Endothelial cell of umbilical vein (primary cell): Measurements from ENCODE around the gene PPA2. TPM values are rescaled to one million over a fixed set of nuclear protein-coding genes. Genes with fewer than 3 reads are reported as not detected.

Experiments used
- BruUV-seq: library from RNA; stranded (reverse); fragments of 400-500 nt; replicated peaks from 2 replicates; lab custom pipeline; 2021; lab: Mats Ljungman, UMichigan
- CTCF ChIA-PET: fragments of 300-600, 350-600 bp; sonication (Branson Sonifier 250); formaldehyde crosslinking; loops from one replicate; lab custom pipeline; 2021; ENCODE audit warnings: antibody characterized with exemption, inconsistent platforms; lab: Charles Lee
- POLR2A ChIA-PET: fragments of 300-600, 350-600 bp; sonication (Branson Sonifier 250); formaldehyde crosslinking; loops from one replicate; lab custom pipeline; 2021; ENCODE audit warnings: antibody characterized with exemption, inconsistent platforms; lab: Charles Lee
- DNase-seq: peaks from one replicate; pipeline ENCODE4 v3.0.0-alpha.2; 2011; ENCODE audit warnings: low read depth, low spot score
- FAIRE-seq: peaks from 2 replicates; lab custom pipeline; 2011; peaks lifted over from hg19 to GRCh38; lab: Jason Lieb, UNC
- H2AFZ ChIP-seq: 2 replicates; pipeline ENCODE4 v1.6.0; 2012; ENCODE audit warnings: low read depth, low read length, control low read depth, inconsistent platforms
- H3K27ac ChIP-seq: 2 replicates; pipeline ENCODE4 v1.5.1; 2011; ENCODE audit warnings: low read depth, mild to moderate bottlenecking, control low read depth, low read length, moderate library complexity; ENCODE audit not compliant: insufficient read depth
- H3K27me3 ChIP-seq, 2 experiments: 2 replicates each; pipeline versions ENCODE4 v1.6.0 to v1.6.1; 2011; ENCODE audit warnings: low read length in 2 of 2, mixed read lengths in 1 of 2; ENCODE audit not compliant: control insufficient read depth in 2 of 2, insufficient read depth in 2 of 2
- H3K36me3 ChIP-seq, 2 experiments: 2 replicates in 1 of 2; 3 replicates in 1 of 2; pipeline ENCODE4 v1.5.1; 2011; ENCODE audit warnings: low read length in 2 of 2, mild to moderate bottlenecking in 1 of 2, moderate library complexity in 1 of 2; ENCODE audit not compliant: control insufficient read depth in 2 of 2, insufficient read depth in 2 of 2; ENCODE audit errors: extremely low read depth in 1 of 2
- H3K4me1 ChIP-seq: 3 replicates; pipeline ENCODE4 v1.5.1; 2011; ENCODE audit warnings: mild to moderate bottlenecking, low read length; ENCODE audit not compliant: control insufficient read depth, insufficient read depth; ENCODE audit errors: extremely low read depth
- H3K4me2 ChIP-seq: 2 replicates; pipeline ENCODE4 v1.6.1; 2011; ENCODE audit warnings: low read length, control low read depth, mixed read lengths; ENCODE audit not compliant: insufficient read depth
- H3K4me3 ChIP-seq, 3 experiments: fragments of 200-600 bp in 1 of 3; sonication (generic), shearing (Covaris generic) in 1 of 3; replicated peaks in 1 of 3; 2 replicates each; pipeline ENCODE4 v1.5.1; 2011 to 2016; ENCODE audit warnings: control low read depth in 3 of 3, low read length in 3 of 3, mild to moderate bottlenecking in 2 of 3, inconsistent platforms in 1 of 3, low read depth in 1 of 3, moderate library complexity in 1 of 3; ENCODE audit not compliant: insufficient read depth in 1 of 3
- H3K79me2 ChIP-seq: 2 replicates; pipeline ENCODE4 v1.6.0; 2012; ENCODE audit warnings: low read length, inconsistent platforms; ENCODE audit not compliant: control insufficient read depth, insufficient read depth
- H3K9ac ChIP-seq: replicated peaks from 2 replicates; pipeline ENCODE3; 2011; ENCODE audit warnings: low read length, control low read depth; ENCODE audit not compliant: insufficient read depth; ENCODE audit errors: extremely low read depth
- H3K9me1 ChIP-seq: replicated peaks from 3 replicates; pipeline ENCODE4 v1.6.0; 2011; ENCODE audit warnings: mild to moderate bottlenecking, low read length; ENCODE audit not compliant: control insufficient read depth, insufficient read depth; ENCODE audit errors: extremely low read depth
- H3K9me3 ChIP-seq: replicated peaks from 2 replicates; pipeline ENCODE4 v1.5.1; 2012; ENCODE audit warnings: low read length, inconsistent platforms; ENCODE audit not compliant: control insufficient read depth, insufficient read depth
- H4K20me1 ChIP-seq: replicated peaks from 2 replicates; pipeline ENCODE3; 2011; ENCODE audit warnings: mild to moderate bottlenecking, low read length; ENCODE audit not compliant: control insufficient read depth, insufficient read depth; ENCODE audit errors: extremely low read depth
- GATA2 ChIP-seq: IDR thresholded peaks from 2 replicates; pipeline ENCODE4 v1.7.0; 2011; ENCODE audit warnings: low read depth, mild to moderate bottlenecking, moderate library complexity, mixed read lengths, low read length; ENCODE audit not compliant: insufficient read length, insufficient read depth
- MAX ChIP-seq: IDR thresholded peaks from 2 replicates; pipeline ENCODE4 v1.6.1; 2011; ENCODE audit not compliant: insufficient read depth, insufficient read length
- MYC ChIP-seq: IDR thresholded peaks from one replicate; pipeline ENCODE4 v1.6.1; 2011; ENCODE audit warnings: mild to moderate bottlenecking, low read depth, low read length
- POLR2A ChIP-seq: IDR thresholded peaks from 2 replicates; pipeline ENCODE4 v1.6.1; 2012; ENCODE audit warnings: low read depth, mild to moderate bottlenecking, control low read depth, low read length
- dilution Hi-C: fragments of 300-500 bp; cut with MboI; formaldehyde crosslinking; loops from one replicate; pipeline ENCODE4 v1.15.0; 2019; ENCODE audit warnings: low sequenced_read_pairs; ENCODE audit not compliant: extremely low pct_ligation_motif_present
- intact Hi-C: fragments of 100-400 bp; cut with micrococcal nuclease; formaldehyde crosslinking; loops from one replicate; pipeline ENCODE4 v1.10.0; 2022
- polyA plus RNA-seq, 4 experiments: library from polyadenylated mRNA; depleted of rRNA in 3 of 4; stranded (reverse) in 3 of 4; unstranded in 1 of 4; fragments of >200 nt; gene quantifications; 2 replicates each; pipeline versions ENCODE4 v1.2.1 to v1.2.3, GENCODE V29; 2011 to 2012; ENCODE audit warnings: missing spikeins in 1 of 4
- total RNA-seq: library from RNA; stranded (reverse); gene quantifications from 2 replicates; pipeline ENCODE4 v1.2.3, GENCODE V29; 2021

The PPA2 gene
- total and polyA plus RNA-seq, 2 donors (not counting 3 experiments of a cell fraction or from before 2014, with no cell fraction given) = 30.4 to 58.7 TPM

GRCh38 chr4:105422207-105422920, 51.5 kb downstream of the PPA2 start:
- Histone ChIP-seq H3K27ac (no peak overlapping the region), H3K9ac (no peak overlapping the region), H3K4me1 (no peaks in the 10 kb centered on the region), H3K79me2 (no peaks in the 10 kb centered on the region), H2AFZ (no peak overlapping the region), H3K4me2 (no peak overlapping the region), H4K20me1 (no peaks in the 10 kb centered on the region), H3K9me3 (no peaks in the 10 kb centered on the region), H3K4me3 (no peak overlapping the region), H3K27me3 (no peaks in the 10 kb centered on the region), H3K9me1 (no peaks in the 10 kb centered on the region), H3K36me3 (peaks cover 0 to 5% of the 10 kb centered on the region in 2 experiments)
- CTCF ChIA-PET = no interaction called here
- no TSS peak for BruUV-seq
- DNase-seq (no peak), FAIRE-seq (no peak)
- intact Hi-C loops = no loop called here
- POLR2A ChIA-PET = no interaction called here
- dilution Hi-C loops = no loop called here
- TF ChIP-seq MAX = no peak

GRCh38 chr4:105417624-105418023, 56.2 kb downstream of the PPA2 start:
- Histone ChIP-seq H3K27me3 (no peaks in the 10 kb centered on the region), H3K9me1 (no peaks in the 10 kb centered on the region), H2AFZ (no peak overlapping the region), H3K36me3 (peaks cover 0 to 10% of the 10 kb centered on the region in 2 experiments), H3K79me2 (no peaks in the 10 kb centered on the region), H3K9ac (no peak overlapping the region), H4K20me1 (no peaks in the 10 kb centered on the region), H3K4me3 (no peak overlapping the region), H3K9me3 (no peaks in the 10 kb centered on the region), H3K4me1 (no peaks in the 10 kb centered on the region), H3K27ac (no peak overlapping the region), H3K4me2 (no peak overlapping the region)
- intact Hi-C loops (no loop called here), dilution Hi-C loops (no loop called here)
- POLR2A ChIA-PET = no interaction called here
- DNase-seq = no peak
- TF ChIP-seq POLR2A (no peak), MAX (no peak), MYC (no peak), GATA2 (no peak)
- BruUV-seq = no TSS peak
- CTCF ChIA-PET = interaction anchor here (0.7 to 1.1 kb wide), 2 partner anchors 10 to 155 kb away, joined by 3 read pairs; no protein-coding TSS in a partner anchor
- no peak for FAIRE-seq
